ENCODE data around the gene SLC12A7. TPM values are rescaled to one million over a fixed set of nuclear protein-coding genes. Genes with fewer than 3 reads are reported as not detected.
A peak's percentile ranks its signal among the peaks of the same experiment; 100 is the strongest.
"Not testable (repeated sequence)": the region's sequence is repeated elsewhere in the genome, so short reads cannot be mapped to it uniquely, and the experiment has no call there.

The SLC12A7 gene
- polyA plus RNA-seq (2013, experiment 1 of 2): 24.0 TPM
- 26.3 TPM for polyA plus RNA-seq (2013, experiment 2 of 2)

DNA sequence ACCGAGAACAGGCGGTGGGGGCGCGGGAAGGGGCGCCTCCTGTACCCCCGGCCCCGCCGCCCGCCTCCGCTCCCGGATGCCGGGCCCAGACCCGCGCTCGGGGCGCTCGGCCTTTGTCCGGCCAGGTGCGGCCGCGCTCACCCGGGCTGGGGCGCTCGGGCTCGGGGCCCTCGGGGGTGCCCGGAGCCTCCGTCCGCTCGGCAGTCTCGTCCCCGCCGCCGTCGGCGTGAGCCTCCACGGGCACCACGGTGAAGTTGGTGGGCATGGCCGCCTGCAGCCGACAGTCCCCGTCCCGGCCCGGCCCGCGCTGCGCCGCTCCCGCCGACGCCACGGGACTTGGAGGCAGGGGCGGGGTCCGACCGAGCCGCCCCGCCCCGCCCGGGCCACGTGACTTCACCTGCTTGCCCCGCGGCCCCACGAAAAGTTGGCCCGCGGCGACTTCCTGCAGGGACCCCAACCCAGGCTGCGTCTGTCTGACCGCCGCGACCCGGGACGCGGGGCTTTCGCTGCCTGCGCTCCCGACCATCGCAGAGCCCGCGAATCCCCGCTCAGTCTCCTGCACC is at the start of gene SLC12A7:
SLC12A7 (minus strand) TSS at position 337 of the 563 bp plus-strand sequence; CDS start at position 265, 72 bp downstream.
- WGBS: under 1% methylated on average over 76 of the region's 79 CpGs
- H3K4me3 ChIP-seq (ENCODE audit: low read length): peak within 1 kb of the TSS; percentile 84
- peaks cover 18% of the 10 kb centered on the region for H3K4me1 ChIP-seq (ENCODE audit: insufficient read depth, low read length)
- H3K27ac ChIP-seq (ENCODE audit: low read depth, low read length): no peak within 1 kb of the TSS
- no peaks in the 10 kb centered on the region for H3K9me3 ChIP-seq (ENCODE audit: insufficient read depth, low read depth, low read length)
- no peaks in the 10 kb centered on the region for H3K27me3 ChIP-seq (ENCODE audit: insufficient read depth, low read length)
- no peaks in the 10 kb centered on the region; the same call in 1 of the 2 replicates for H3K36me3 ChIP-seq (ENCODE audit: insufficient read depth, low read length)
- H3K9ac ChIP-seq (ENCODE audit: low read depth, low read length): peak within 1 kb of the TSS; percentile 87

DNA sequence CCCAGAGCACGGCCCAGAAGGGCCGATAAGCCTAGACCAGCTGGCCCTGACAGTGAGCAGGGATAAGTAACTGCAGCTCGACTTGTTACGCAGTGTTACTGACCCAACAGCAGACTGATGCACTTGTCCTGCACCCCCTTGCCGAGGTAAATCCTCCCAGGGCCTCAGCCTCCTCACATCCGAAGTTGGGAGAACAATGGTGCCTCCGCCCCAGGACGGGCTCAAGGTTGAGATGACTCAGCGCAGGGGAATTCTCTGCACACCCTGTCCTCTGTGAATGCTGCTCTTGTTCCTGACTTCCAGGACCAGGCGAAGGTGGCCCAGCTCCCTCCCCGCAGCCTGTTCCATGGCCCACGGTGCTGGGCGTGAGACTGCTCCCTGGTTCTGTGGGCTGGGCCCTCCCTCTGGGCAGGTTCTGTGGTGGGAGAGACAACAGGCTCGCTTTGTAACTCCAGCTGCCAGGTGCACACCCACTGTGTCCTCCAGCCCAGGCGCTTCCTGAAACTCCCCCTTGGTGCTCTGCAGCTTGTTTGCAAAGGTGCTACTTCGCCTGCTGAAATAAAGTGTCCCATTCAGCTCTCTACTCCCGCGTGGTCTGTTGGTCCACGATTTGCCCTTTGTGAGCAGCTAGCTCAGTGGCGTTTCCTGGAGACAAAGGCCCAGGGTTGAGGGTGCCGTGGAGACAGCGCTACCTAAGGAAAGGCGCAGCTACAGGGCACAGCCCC is 49.4 kb upstream of the SLC12A7 start:
- Histone ChIP-seq H3K27me3 (ENCODE audit: insufficient read depth, low read length) (peaks cover 18% of the 10 kb centered on the region), H3K27ac (ENCODE audit: low read depth, low read length) (no peak overlapping the region), H3K4me3 (ENCODE audit: low read length) (no peak overlapping the region), H3K9me3 (ENCODE audit: insufficient read depth, low read depth, low read length) (no peaks in the 10 kb centered on the region), H3K9ac (ENCODE audit: low read depth, low read length) (no peak overlapping the region), H3K36me3 (ENCODE audit: insufficient read depth, low read length) (no peaks in the 10 kb centered on the region), H3K4me1 (ENCODE audit: insufficient read depth, low read length) (no peaks in the 10 kb centered on the region)
- WGBS: 82% methylated on average over 23 of the region's 23 CpGs

DNA sequence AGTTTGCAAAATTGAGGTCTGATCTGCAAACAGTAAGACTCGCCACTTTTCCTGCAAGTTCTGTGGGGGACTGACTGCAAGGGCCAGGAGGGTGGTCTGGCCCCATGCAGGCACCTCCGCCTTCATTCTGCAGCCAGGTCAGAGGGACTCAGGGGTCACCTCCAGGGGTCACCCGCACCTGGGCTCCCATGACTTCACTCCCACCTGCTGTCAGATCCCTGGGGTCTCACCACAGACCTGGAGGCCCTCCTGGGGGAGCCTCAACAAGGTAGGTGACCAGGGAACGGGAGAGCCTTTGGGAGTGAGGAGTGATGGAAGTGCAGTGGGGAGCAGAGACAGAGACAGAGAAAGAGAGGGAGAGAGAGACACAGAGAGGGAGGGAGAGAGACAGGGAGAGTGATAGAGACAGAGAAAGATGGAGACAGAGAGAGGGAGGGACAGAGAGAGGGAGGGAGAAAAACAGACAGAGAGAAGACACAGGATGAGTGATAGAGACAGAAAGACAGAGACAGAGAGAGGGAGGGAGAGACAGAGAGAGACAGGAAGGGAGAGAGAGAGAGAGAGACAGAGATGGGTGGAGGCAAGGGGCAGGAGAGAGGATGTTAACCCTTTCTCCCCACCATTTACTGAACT is 48.0 kb upstream of the SLC12A7 start:
- Histone ChIP-seq H3K9ac (ENCODE audit: low read depth, low read length) (no peak overlapping the region), H3K9me3 (ENCODE audit: insufficient read depth, low read depth, low read length) (no peaks in the 10 kb centered on the region), H3K4me1 (ENCODE audit: insufficient read depth, low read length) (no peaks in the 10 kb centered on the region), H3K27me3 (ENCODE audit: insufficient read depth, low read length) (peaks cover 32% of the 10 kb centered on the region), H3K36me3 (ENCODE audit: insufficient read depth, low read length) (no peaks in the 10 kb centered on the region), H3K4me3 (ENCODE audit: low read length) (no peak overlapping the region), H3K27ac (ENCODE audit: low read depth, low read length) (no peak overlapping the region)
- 75% methylated on average over 4 of the region's 4 CpGs for WGBS

DNA sequence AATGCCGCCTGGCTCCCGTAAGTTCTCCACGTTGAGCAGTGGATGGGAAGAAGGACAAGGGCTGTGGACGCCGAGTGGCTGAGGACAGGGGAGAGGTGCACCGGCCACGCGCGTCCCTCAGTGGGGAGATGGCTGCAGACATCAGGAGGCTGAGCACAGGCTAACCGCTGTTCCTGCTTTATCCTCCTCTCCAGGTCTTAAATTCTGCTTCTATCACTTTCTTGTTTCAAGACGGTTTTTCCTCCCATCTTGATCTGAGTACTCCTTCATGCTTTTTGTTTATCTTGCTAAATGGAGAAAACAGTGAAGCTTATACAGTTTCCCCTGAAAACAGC is 47.4 kb upstream of the SLC12A7 start:
- no peaks in the 10 kb centered on the region for H3K4me1 ChIP-seq (ENCODE audit: insufficient read depth, low read length)
- no peaks in the 10 kb centered on the region for H3K36me3 ChIP-seq (ENCODE audit: insufficient read depth, low read length)
- no peak overlapping the region for H3K4me3 ChIP-seq (ENCODE audit: low read length)
- no peaks in the 10 kb centered on the region for H3K9me3 ChIP-seq (ENCODE audit: insufficient read depth, low read depth, low read length)
- H3K27ac ChIP-seq (ENCODE audit: low read depth, low read length): no peak overlapping the region
- H3K27me3 ChIP-seq (ENCODE audit: insufficient read depth, low read length): peaks cover 37% of the 10 kb centered on the region
- WGBS: 85% methylated on average over 11 of the region's 11 CpGs
- no peak overlapping the region for H3K9ac ChIP-seq (ENCODE audit: low read depth, low read length)

DNA sequence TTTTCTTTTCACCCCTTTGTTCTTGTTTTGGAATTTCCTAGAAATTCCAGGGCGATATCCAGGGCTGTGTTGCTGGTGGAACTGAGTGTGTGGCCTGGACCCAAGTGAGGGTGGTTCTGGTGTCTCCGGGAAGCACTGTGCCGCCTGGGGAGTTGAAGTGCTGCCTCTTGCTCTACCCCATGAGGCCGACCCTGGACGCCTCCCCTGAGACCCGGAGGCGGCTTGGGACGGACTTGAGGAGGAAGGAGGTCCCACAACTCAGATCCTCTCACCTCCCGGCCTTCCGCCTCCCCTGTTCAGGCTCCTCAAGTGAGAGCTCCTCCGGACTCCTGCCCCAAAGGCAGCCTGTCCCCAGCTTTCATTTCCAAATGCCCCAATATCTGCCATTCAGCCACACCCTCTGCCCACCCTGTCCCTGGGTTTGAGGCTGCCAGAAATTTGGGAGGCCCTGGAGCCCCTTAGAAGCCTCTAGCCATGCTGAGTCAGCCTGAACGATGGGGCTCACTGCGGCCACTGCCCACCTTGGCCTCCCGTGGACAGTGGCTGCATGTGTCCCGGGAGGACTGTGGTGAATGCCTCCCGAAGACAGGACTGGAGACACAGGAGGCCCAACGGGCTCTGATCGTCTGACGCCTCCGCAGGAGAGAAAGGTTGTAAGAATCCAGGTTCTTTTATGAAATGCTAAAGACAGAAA is 46.9 kb upstream of the SLC12A7 start:
- Histone ChIP-seq H3K4me1 (ENCODE audit: insufficient read depth, low read length) (no peaks in the 10 kb centered on the region), H3K27me3 (ENCODE audit: insufficient read depth, low read length) (peaks cover 42% of the 10 kb centered on the region), H3K27ac (ENCODE audit: low read depth, low read length) (no peak overlapping the region), H3K9ac (ENCODE audit: low read depth, low read length) (no peak overlapping the region), H3K9me3 (ENCODE audit: insufficient read depth, low read depth, low read length) (no peaks in the 10 kb centered on the region), H3K4me3 (ENCODE audit: low read length) (no peak overlapping the region), H3K36me3 (ENCODE audit: insufficient read depth, low read length) (no peaks in the 10 kb centered on the region)
- 82% methylated on average over 20 of the region's 20 CpGs for WGBS

DNA sequence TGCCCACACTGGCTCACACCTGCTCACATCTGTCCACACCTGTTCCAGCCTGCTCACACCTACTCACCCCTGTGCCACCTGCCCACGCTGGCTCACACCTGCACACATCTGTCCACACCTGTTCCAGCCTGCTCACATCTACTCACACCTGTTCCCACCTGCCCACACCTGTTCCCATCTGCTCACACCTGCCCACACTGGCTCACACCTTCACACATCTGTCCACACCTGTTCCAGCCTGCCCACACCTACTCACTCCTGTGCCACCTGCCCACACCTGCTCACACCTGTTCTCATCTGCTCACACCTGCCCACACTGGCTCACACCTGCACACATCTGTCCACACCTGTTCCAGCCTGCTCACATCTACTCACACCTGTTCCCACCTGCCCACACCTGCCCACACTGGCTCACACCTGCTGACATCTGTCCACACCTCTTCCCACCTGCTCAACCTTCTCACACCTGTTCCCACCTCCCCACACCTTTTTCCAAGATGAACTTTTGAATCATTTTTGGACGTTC is 45.7 kb upstream of the SLC12A7 start:
- not testable (repeated sequence) for H3K27ac ChIP-seq (ENCODE audit: low read depth, low read length); H3K4me1 ChIP-seq (ENCODE audit: insufficient read depth, low read length); H3K36me3 ChIP-seq (ENCODE audit: insufficient read depth, low read length); H3K4me3 ChIP-seq (ENCODE audit: low read length); H3K9ac ChIP-seq (ENCODE audit: low read depth, low read length); H3K9me3 ChIP-seq (ENCODE audit: insufficient read depth, low read depth, low read length)
- peaks cover 49% of the 10 kb centered on the region for H3K27me3 ChIP-seq (ENCODE audit: insufficient read depth, low read length)
- WGBS: 87% methylated on average over 2 of the region's 2 CpGs

DNA sequence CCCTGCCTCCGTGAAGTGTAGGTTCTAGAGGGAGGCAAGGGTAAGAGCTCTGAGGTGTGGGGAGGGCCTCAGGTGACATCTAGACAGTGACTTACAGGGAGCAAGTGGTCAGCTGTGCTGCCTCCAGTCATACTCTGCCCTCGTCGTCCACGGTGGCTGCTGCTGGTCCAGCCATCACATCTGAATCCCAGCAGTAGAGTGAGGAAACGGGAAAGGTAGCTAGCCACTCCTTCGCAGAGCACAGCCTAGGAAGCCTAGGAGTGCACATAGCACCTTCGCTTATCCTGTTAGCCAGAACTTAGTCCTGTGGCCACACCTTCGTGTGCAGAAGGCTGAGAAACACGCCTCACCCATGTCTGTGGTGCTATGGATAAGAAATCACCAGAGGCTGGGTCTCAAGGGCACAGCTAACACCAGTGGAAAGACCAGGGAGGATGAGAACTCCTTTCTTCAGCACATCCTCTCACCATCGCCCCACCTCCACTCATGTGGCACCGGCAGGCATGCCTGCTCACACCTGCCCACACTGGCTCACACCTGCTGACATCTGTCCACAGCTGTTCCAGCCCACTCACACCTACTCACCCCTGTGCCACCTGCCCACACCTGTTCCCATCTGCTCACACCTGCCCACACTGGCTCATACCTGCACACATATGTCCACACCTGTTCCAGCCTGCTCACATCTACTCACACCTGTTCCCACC is 45.0 kb upstream of the SLC12A7 start:
- Histone ChIP-seq H3K4me3 (ENCODE audit: low read length) (no peak overlapping the region), H3K36me3 (ENCODE audit: insufficient read depth, low read length) (no peaks in the 10 kb centered on the region), H3K9me3 (ENCODE audit: insufficient read depth, low read depth, low read length) (no peaks in the 10 kb centered on the region), H3K27me3 (ENCODE audit: insufficient read depth, low read length) (peaks cover 49% of the 10 kb centered on the region), H3K9ac (ENCODE audit: low read depth, low read length) (no peak overlapping the region), H3K4me1 (ENCODE audit: insufficient read depth, low read length) (no peaks in the 10 kb centered on the region), H3K27ac (ENCODE audit: low read depth, low read length) (no peak overlapping the region)
- 91% methylated on average over 11 of the region's 11 CpGs for WGBS

DNA sequence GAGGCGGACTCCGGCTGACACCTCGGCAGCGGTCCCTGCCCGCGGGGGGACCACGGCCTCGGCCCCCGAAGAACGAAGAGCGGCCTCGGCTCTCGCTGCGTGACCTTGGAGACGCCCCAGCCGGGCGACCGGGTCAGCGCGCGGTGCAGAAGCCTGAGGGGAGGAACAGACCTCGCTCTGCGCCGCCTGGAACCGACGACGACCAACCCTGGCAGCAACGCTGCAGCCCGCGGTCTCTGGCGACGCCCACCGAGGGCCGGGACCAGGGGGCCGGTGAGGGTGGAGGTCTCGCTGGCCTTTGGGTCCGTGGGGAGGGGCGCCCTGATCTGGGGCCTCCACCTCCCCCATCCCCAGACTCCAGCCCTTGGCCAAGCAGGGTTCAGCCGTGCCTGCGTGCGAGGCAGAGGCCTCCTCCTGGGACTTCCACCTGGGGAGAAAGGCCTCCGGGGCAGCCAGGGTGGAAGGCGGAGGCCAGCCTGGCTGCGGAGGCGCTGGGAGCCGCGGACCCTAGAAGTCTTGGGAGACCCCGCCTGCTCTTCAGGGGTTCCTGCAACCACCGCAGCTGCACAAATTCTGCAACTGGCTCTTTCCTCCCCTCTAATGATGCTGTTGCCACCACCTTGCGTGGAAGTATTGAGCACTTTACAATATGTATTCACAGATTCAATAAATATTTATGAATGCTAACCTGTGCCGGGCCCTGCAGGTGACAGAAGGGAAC is 44.3 kb upstream of the SLC12A7 start:
- H3K9me3 ChIP-seq (ENCODE audit: insufficient read depth, low read depth, low read length): no peaks in the 10 kb centered on the region
- no peaks in the 10 kb centered on the region for H3K4me1 ChIP-seq (ENCODE audit: insufficient read depth, low read length)
- peaks cover 49% of the 10 kb centered on the region for H3K27me3 ChIP-seq (ENCODE audit: insufficient read depth, low read length)
- no peaks in the 10 kb centered on the region for H3K36me3 ChIP-seq (ENCODE audit: insufficient read depth, low read length)
- H3K9ac ChIP-seq (ENCODE audit: low read depth, low read length): no peak overlapping the region; the same call in 1 of the 2 replicates
- H3K27ac ChIP-seq (ENCODE audit: low read depth, low read length): no peak overlapping the region
- H3K4me3 ChIP-seq (ENCODE audit: low read length): peak overlapping the region; percentile 42
- 17% methylated on average over 51 of the region's 51 CpGs for WGBS

DNA sequence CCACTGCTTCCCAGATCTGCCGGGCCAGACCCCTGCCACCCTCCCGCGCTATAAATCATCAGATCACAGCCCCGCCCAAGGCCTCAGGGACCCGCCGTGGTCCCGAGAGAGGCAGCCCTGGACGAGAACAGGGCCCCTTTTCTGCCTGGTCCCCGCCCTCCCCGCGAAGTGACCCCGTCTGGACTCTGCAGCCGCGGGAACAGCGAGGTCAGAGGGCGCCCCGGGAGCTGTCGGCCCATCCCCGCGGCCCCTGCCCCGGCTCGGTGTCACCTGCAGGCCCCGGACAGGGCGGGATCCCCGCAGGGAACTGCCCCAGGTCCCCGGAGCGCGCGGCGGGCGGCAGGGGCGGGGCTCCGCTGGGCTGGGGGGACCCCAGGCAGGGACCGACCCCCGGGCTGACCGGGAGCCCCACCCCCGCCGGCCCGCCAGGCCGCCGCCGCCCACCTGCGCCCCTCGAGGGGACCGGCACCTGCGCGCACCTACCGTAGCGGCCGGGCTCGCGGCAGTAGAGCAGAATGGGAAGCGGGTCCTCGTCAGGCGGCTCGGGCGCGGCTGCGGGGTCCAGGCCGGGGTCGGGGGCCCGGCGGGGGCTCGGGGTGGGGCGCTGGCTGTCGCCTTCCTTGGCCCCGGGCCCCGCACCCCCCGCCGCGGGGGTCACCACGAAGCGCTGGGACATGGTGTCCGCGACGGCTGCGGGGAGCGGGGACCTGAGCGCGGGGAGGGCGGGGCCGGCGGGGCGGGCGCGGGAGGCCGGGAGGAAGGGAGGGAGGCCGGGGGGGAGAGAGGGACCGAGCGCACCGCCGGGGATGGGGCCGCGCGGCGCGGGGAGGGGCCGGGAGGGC is 43.5 kb upstream of the SLC12A7 start:
- Histone ChIP-seq H3K9ac (ENCODE audit: low read depth, low read length) (no peak overlapping the region), H3K36me3 (ENCODE audit: insufficient read depth, low read length) (no peaks in the 10 kb centered on the region), H3K9me3 (ENCODE audit: insufficient read depth, low read depth, low read length) (no peaks in the 10 kb centered on the region), H3K4me3 (ENCODE audit: low read length) (peak overlapping the region; percentile 42), H3K4me1 (ENCODE audit: insufficient read depth, low read length) (no peaks in the 10 kb centered on the region), H3K27ac (ENCODE audit: low read depth, low read length) (no peak overlapping the region), H3K27me3 (ENCODE audit: insufficient read depth, low read length) (peaks cover 49% of the 10 kb centered on the region)
- WGBS: 4% methylated on average over 98 of the region's 98 CpGs

Data from HUES64 (cell line).